Spleen (tissue), 7 donors: ENCODE data around the gene SMARCD3.

Experiments
- POLR2A ChIP-seq, 3 donors: fragments of 450-650 bp; IDR thresholded peaks; one replicate each; pipeline ENCODE4 v1.5.1; 2017; ENCODE audit warnings: antibody characterized with exemption in 3 of 3, mild to moderate bottlenecking in 1 of 3
- POLR2AphosphoS5 ChIP-seq, 3 donors: sonication (generic); formaldehyde crosslinking; IDR thresholded peaks; one replicate each; pipeline ENCODE4 v1.5.1; 2017; ENCODE audit warnings: antibody characterized with exemption in 3 of 3
- TF ChIP-seq, protein P1 (sequence below), 11 experiments: fragments of 200-600 bp in 7 of 11; fragments of 450-650 bp in 4 of 11; sonication (generic) in 4 of 11; IDR thresholded peaks in 8 of 11; conservative IDR thresholded peaks in 3 of 11; 1 replicate in 7 of 11; 2 replicates in 4 of 11; pipeline versions ENCODE4 v1.4.0 to v1.8.0; 2016 to 2021; ENCODE audit warnings: antibody characterized with exemption in 11 of 11, inconsistent platforms in 4 of 11, mild to moderate bottlenecking in 1 of 11
- donor health status: DM: no; HTN: no; CAD: no; lungs with moderate emphysema.
- donor health status: DM: no; HTN: no; CAD: no.
- donor health status: DM: no; HTN: no; CAD: no.

GRCh38 chr7:151279868-151280267 lies 31.4 kb upstream of the SMARCD3 start:
- TF ChIP-seq, protein P1, sequence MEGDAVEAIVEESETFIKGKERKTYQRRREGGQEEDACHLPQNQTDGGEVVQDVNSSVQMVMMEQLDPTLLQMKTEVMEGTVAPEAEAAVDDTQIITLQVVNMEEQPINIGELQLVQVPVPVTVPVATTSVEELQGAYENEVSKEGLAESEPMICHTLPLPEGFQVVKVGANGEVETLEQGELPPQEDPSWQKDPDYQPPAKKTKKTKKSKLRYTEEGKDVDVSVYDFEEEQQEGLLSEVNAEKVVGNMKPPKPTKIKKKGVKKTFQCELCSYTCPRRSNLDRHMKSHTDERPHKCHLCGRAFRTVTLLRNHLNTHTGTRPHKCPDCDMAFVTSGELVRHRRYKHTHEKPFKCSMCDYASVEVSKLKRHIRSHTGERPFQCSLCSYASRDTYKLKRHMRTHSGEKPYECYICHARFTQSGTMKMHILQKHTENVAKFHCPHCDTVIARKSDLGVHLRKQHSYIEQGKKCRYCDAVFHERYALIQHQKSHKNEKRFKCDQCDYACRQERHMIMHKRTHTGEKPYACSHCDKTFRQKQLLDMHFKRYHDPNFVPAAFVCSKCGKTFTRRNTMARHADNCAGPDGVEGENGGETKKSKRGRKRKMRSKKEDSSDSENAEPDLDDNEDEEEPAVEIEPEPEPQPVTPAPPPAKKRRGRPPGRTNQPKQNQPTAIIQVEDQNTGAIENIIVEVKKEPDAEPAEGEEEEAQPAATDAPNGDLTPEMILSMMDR (IDR thresholded peaks at IDR 0.05 in 8 of 11, conservative IDR thresholded peaks at IDR 0.05 in 3 of 11), result no peak
- no peak for TF ChIP-seq POLR2A (IDR thresholded peaks at IDR 0.05)
- TF ChIP-seq POLR2AphosphoS5 (IDR thresholded peaks at IDR 0.05), result no peak
